H1 (cell line): ENCODE data around the gene EPHA7. TPM values are rescaled to one million over a fixed set of nuclear protein-coding genes. Genes with fewer than 3 reads are reported as not detected.

ENCODE experiments used
- CTCF ChIA-PET: fragments of 300-600 bp; sonication (Branson Sonifier 250); formaldehyde crosslinking; loops from one replicate; lab custom pipeline; 2021; ENCODE audit not compliant: partially characterized antibody; lab: Charles Lee
- POLR2A ChIA-PET: fragments of 300-600 bp; sonication (Branson Sonifier 250); formaldehyde crosslinking; loops from one replicate; lab custom pipeline; 2021; ENCODE audit warnings: inconsistent platforms; ENCODE audit not compliant: partially characterized antibody; lab: Charles Lee
- DNase-seq, 2 experiments: peaks; one replicate each; pipeline versions ENCODE4 v3.0.0 to v3.0.0-alpha.2; 2010 to 2022; ENCODE audit warnings: low spot score in 2 of 2, low read depth in 1 of 2, mixed read lengths in 1 of 2
- FAIRE-seq: peaks from 2 replicates; lab custom pipeline; 2011; peaks lifted over from hg19 to GRCh38; lab: Jason Lieb, UNC
- H2AFZ ChIP-seq: 2 replicates; pipeline ENCODE4 v1.8.1; 2012; ENCODE audit warnings: low read length, inconsistent platforms
- H2AK5ac ChIP-seq: 2 replicates; pipeline ENCODE4 v1.6.1; 2013; ENCODE audit warnings: low read depth, low read length
- H2BK120ac ChIP-seq: replicated peaks from 2 replicates; pipeline ENCODE3; 2013; ENCODE audit warnings: low read depth, low read length, inconsistent platforms
- H2BK12ac ChIP-seq: 2 replicates; pipeline ENCODE4 v1.6.1; 2013; ENCODE audit warnings: low read depth, low read length
- H2BK15ac ChIP-seq: 2 replicates; pipeline ENCODE4 v1.6.1; 2013; ENCODE audit warnings: low read length
- H2BK20ac ChIP-seq: 2 replicates; pipeline ENCODE4 v1.6.1; 2013; ENCODE audit warnings: low read length
- H2BK5ac ChIP-seq: 2 replicates; pipeline ENCODE4 v1.6.1; 2013; ENCODE audit warnings: low read depth, low read length
- H3K14ac ChIP-seq: 2 replicates; pipeline ENCODE4 v1.6.1; 2013; ENCODE audit warnings: inconsistent platforms; ENCODE audit not compliant: insufficient read length
- H3K18ac ChIP-seq: 2 replicates; pipeline ENCODE4 v1.6.1; 2013; ENCODE audit warnings: low read length; ENCODE audit errors: extremely low read depth
- H3K23ac ChIP-seq: 2 replicates; pipeline ENCODE4 v1.6.1; 2013; ENCODE audit warnings: inconsistent platforms; ENCODE audit not compliant: insufficient read length
- H3K23me2 ChIP-seq: 2 replicates; pipeline ENCODE4 v1.6.1; 2013; ENCODE audit warnings: low read depth, low read length
- H3K27ac ChIP-seq: 2 replicates; pipeline ENCODE4 v1.6.1; 2011; ENCODE audit warnings: low read depth, low read length, inconsistent platforms
- H3K27me3 ChIP-seq, 4 experiments: replicated peaks in 1 of 4; 1 replicate in 1 of 4; 2 replicates in 3 of 4; pipeline versions ENCODE4 v1.6.1 to v1.8.1; 2011 to 2013; ENCODE audit warnings: low read length in 3 of 4, mild to moderate bottlenecking in 3 of 4, inconsistent platforms in 2 of 4, mixed read lengths in 2 of 4, moderate library complexity in 1 of 4; ENCODE audit not compliant: control insufficient read depth in 3 of 4, insufficient read depth in 3 of 4; ENCODE audit errors: extremely low read depth in 1 of 4
- H3K36me3 ChIP-seq, 4 experiments: 2 replicates each; pipeline versions ENCODE4 v1.6.1 to v1.8.1; 2011 to 2013; ENCODE audit warnings: mild to moderate bottlenecking in 4 of 4, low read length in 3 of 4, moderate library complexity in 2 of 4, control low read depth in 1 of 4, inconsistent platforms in 1 of 4; ENCODE audit not compliant: insufficient read depth in 4 of 4, control insufficient read depth in 2 of 4
- H3K4ac ChIP-seq: replicated peaks from 2 replicates; pipeline ENCODE3; 2013; ENCODE audit warnings: low read length, low read depth, mixed read lengths, inconsistent platforms; ENCODE audit not compliant: insufficient read length
- H3K4me1 ChIP-seq, 4 experiments: replicated peaks in 1 of 4; 1 replicate in 1 of 4; 2 replicates in 3 of 4; pipeline versions ENCODE4 v1.6.1 to v1.8.1; 2011 to 2013; ENCODE audit warnings: low read length in 3 of 4, inconsistent platforms in 2 of 4, mixed read lengths in 1 of 4; ENCODE audit not compliant: insufficient read depth in 4 of 4, control insufficient read depth in 3 of 4
- H3K4me2 ChIP-seq, 2 experiments: 2 replicates each; pipeline versions ENCODE4 v1.6.1 to v1.8.1; 2011 to 2013; ENCODE audit warnings: low read depth in 2 of 2, low read length in 2 of 2, control low read depth in 1 of 2, inconsistent platforms in 1 of 2, mild to moderate bottlenecking in 1 of 2; ENCODE audit not compliant: insufficient read depth in 1 of 2
- H3K4me3 ChIP-seq, 4 experiments: fragments of 200-600, 300-600 bp in 1 of 4; sonication (generic), shearing (Covaris generic), sonication (Bioruptor Twin) in 1 of 4; 2 replicates each; pipeline versions ENCODE4 v1.5.1 to v1.8.1; 2011 to 2016; ENCODE audit warnings: low read length in 4 of 4, low read depth in 3 of 4, control low read depth in 2 of 4, inconsistent platforms in 2 of 4, mild to moderate bottlenecking in 2 of 4, mixed read lengths in 1 of 4, moderate library complexity in 1 of 4; ENCODE audit not compliant: insufficient read depth in 2 of 4; ENCODE audit errors: extremely low read depth in 1 of 4
- H3K56ac ChIP-seq: replicated peaks from 2 replicates; pipeline ENCODE3; 2013; ENCODE audit warnings: low read depth, mild to moderate bottlenecking, mixed read lengths, low read length, inconsistent platforms; ENCODE audit not compliant: insufficient read length
- H3K79me1 ChIP-seq: 2 replicates; pipeline ENCODE4 v1.6.1; 2013; ENCODE audit warnings: low read depth, low read length, control low read depth
- H3K79me2 ChIP-seq, 2 experiments: 2 replicates each; pipeline versions ENCODE4 v1.6.1 to v1.8.1; 2012 to 2013; ENCODE audit warnings: low read length in 2 of 2, mild to moderate bottlenecking in 2 of 2, inconsistent platforms in 1 of 2; ENCODE audit not compliant: insufficient read depth in 2 of 2, control insufficient read depth in 1 of 2
- H3K9ac ChIP-seq, 4 experiments: replicated peaks in 1 of 4; 1 replicate in 1 of 4; 2 replicates in 3 of 4; pipeline versions ENCODE4 v1.6.1 to v1.8.1; 2011 to 2013; ENCODE audit warnings: low read depth in 3 of 4, low read length in 3 of 4, control low read depth in 2 of 4, mild to moderate bottlenecking in 2 of 4, moderate library complexity in 2 of 4, inconsistent platforms in 1 of 4; ENCODE audit errors: extremely low read depth in 1 of 4
- H3K9me3 ChIP-seq, 2 experiments: 2 replicates each; pipeline versions ENCODE4 v1.6.1 to v1.8.1; 2012 to 2013; ENCODE audit warnings: mild to moderate bottlenecking in 2 of 2, moderate library complexity in 2 of 2, control low read depth in 1 of 2, inconsistent platforms in 1 of 2, low read depth in 1 of 2, low read length in 1 of 2, mixed read lengths in 1 of 2; ENCODE audit not compliant: insufficient read depth in 2 of 2
- H4K20me1 ChIP-seq, 2 experiments: replicated peaks in 1 of 2; 2 replicates each; pipeline versions ENCODE3 to v1.8.1; 2011 to 2013; ENCODE audit warnings: inconsistent platforms in 2 of 2, low read length in 2 of 2, mild to moderate bottlenecking in 1 of 2; ENCODE audit not compliant: insufficient read depth in 2 of 2, control insufficient read depth in 1 of 2
- H4K5ac ChIP-seq: 2 replicates; pipeline ENCODE4 v1.6.1; 2013; ENCODE audit warnings: low read length, low read depth, mixed read lengths, inconsistent platforms; ENCODE audit not compliant: insufficient read length
- H4K8ac ChIP-seq: 2 replicates; pipeline ENCODE4 v1.8.0; 2013; ENCODE audit warnings: mild to moderate bottlenecking, moderate library complexity, low read length, inconsistent platforms; ENCODE audit not compliant: insufficient read depth; ENCODE audit errors: extremely low read depth
- H4K91ac ChIP-seq: replicated peaks from 2 replicates; pipeline ENCODE3; 2013; ENCODE audit warnings: low read length, mixed read lengths, inconsistent platforms; ENCODE audit not compliant: insufficient read length
- ASH2L ChIP-seq: fragments of 200-600, 300-600 bp; sonication (generic); IDR thresholded peaks from one replicate; pipeline ENCODE4 v1.7.1; 2017; ENCODE audit warnings: low read length
- ATF3 ChIP-seq: IDR thresholded peaks from 2 replicates; pipeline ENCODE4 v1.6.1; 2011; ENCODE audit warnings: low read depth, mild to moderate bottlenecking, low read length; ENCODE audit not compliant: insufficient read depth
- BRCA1 ChIP-seq: IDR thresholded peaks from 2 replicates; pipeline ENCODE4 v1.6.1; 2012; ENCODE audit warnings: low read depth, low read length, improper control_type of control experiment
- CTBP2 ChIP-seq: IDR thresholded peaks from 2 replicates; pipeline ENCODE4 v1.7.0; 2011; ENCODE audit warnings: borderline replicate concordance, mild to moderate bottlenecking, moderate library complexity, mixed read lengths, low read length; ENCODE audit not compliant: insufficient read depth, insufficient read length
- PHF8 ChIP-seq: fragments of 200-600 bp; sonication (generic); conservative IDR thresholded peaks from 2 replicates; pipeline ENCODE4 v1.7.1; 2012; ENCODE audit warnings: low read depth, mild to moderate bottlenecking, inconsistent platforms, low read length, moderate library complexity
- RNF2 ChIP-seq: fragments of 200-900, 300-1000 bp; sonication (generic); IDR thresholded peaks from 2 replicates; pipeline ENCODE4 v1.7.1; 2016; ENCODE audit warnings: borderline replicate concordance, low read depth, mild to moderate bottlenecking, antibody characterized with exemption, low read length; ENCODE audit not compliant: poor library complexity, severe bottlenecking; ENCODE audit errors: missing control alignments
- SAP30 ChIP-seq: fragments of 300-600 bp; sonication (generic); IDR thresholded peaks from 2 replicates; pipeline ENCODE4 v1.7.1; 2012; ENCODE audit warnings: low read length, moderate library complexity, mild to moderate bottlenecking, inconsistent platforms; ENCODE audit not compliant: insufficient read depth, insufficient replicate concordance
- SIN3A ChIP-seq, 2 experiments: IDR thresholded peaks in 1 of 2; conservative IDR thresholded peaks in 1 of 2; 2 replicates each; pipeline ENCODE4 v1.6.1; 2011 to 2012; ENCODE audit warnings: low read length in 2 of 2, improper control_type of control experiment in 1 of 2, low read depth in 1 of 2, mild to moderate bottlenecking in 1 of 2
- SIX5 ChIP-seq: IDR thresholded peaks from 2 replicates; pipeline ENCODE4 v1.6.1; 2011; ENCODE audit warnings: mild to moderate bottlenecking, low read depth, low read length
- SP4 ChIP-seq: IDR thresholded peaks from 2 replicates; pipeline ENCODE4 v1.6.1; 2012; ENCODE audit warnings: low read length, inconsistent platforms
- YY1 ChIP-seq: IDR thresholded peaks from 2 replicates; pipeline ENCODE4 v1.6.1; 2011; ENCODE audit warnings: low read depth, mild to moderate bottlenecking, low read length
- WGBS, 2 experiments: shearing (Covaris generic) in 1 of 2; methylation state at CpG; one replicate each; pipeline versions ENCODE4 v1.1.6 to v1.1.7; 2013 to 2015; ENCODE audit warnings: low lambda C conversion rate in 2 of 2, mixed read lengths in 2 of 2, inconsistent platforms in 1 of 2, low coverage in 1 of 2, missing lambda C conversion rate in 1 of 2; ENCODE audit not compliant: insufficient replicate concordance in 2 of 2, insufficient coverage in 1 of 2, insufficient read length in 1 of 2; ENCODE audit errors: extremely low coverage in 1 of 2, missing lambda C conversion rate in 1 of 2; 5-methylcytosine and 5-hydroxymethylcytosine counted together
- polyA plus RNA-seq, 7 experiments: library from polyadenylated mRNA; depleted of rRNA in 3 of 7; stranded (reverse) in 5 of 7; unstranded in 2 of 7; fragments of >200 nt in 5 of 7; fragments of 200-250 nt in 2 of 7; gene quantifications; 1 replicate in 5 of 7; 2 replicates in 1 of 7; 4 replicates in 1 of 7; pipeline versions ENCODE4 v1.2.1 to v1.2.3, GENCODE V29; 2011 to 2013; ENCODE audit warnings: missing spikeins in 2 of 7, mixed read lengths in 2 of 7
- total RNA-seq: library from RNA; stranded (reverse); fragmentation: NEBNext Ultra II Directional; extraction: Animal tissue kit (Norgen Biotek cat#: 25700); gene quantifications from 2 replicates; pipeline ENCODE4 v1.2.1, GENCODE V29; 2021

Gene EPHA7
- total and polyA plus RNA-seq, 2 of the 8 experiments (the other 6 are each of a cell fraction or from before 2014, with no cell fraction given): 1.3 to 6.8 TPM

- no peak overlapping the region for H2BK20ac ChIP-seq
- H3K27me3 ChIP-seq: no peaks in the 10 kb centered on the region
- no peak overlapping the region for H3K23ac ChIP-seq
- H3K9ac ChIP-seq: no peak overlapping the region
- H3K79me1 ChIP-seq: no peaks in the 10 kb centered on the region
- H4K20me1 ChIP-seq: no peaks in the 10 kb centered on the region
- POLR2A ChIA-PET: no interaction called here
- H2BK5ac ChIP-seq: no peak overlapping the region
- no peak overlapping the region for H2BK15ac ChIP-seq
- 78 to 100% methylated on average over 1 to 2 of the region's 2 CpGs for whole genome bisulfite sequencing, 2 experiments
- CTCF ChIA-PET: no interaction called here
- no peak overlapping the region for H3K4me3 ChIP-seq
- no peak overlapping the region for H3K4ac ChIP-seq
- no peak overlapping the region for H4K8ac ChIP-seq
- DNase-seq (no peak), FAIRE-seq (no peak)
- no peaks in the 10 kb centered on the region for H3K4me1 ChIP-seq
- H3K27ac ChIP-seq: no peak overlapping the region
- no peak overlapping the region for H3K18ac ChIP-seq
- H3K23me2 ChIP-seq: no peaks in the 10 kb centered on the region
- no peak overlapping the region for H3K56ac ChIP-seq
- H3K14ac ChIP-seq: no peak overlapping the region
- no peak overlapping the region for H3K4me2 ChIP-seq
- H4K5ac ChIP-seq: no peak overlapping the region
- H2AK5ac ChIP-seq: no peak overlapping the region
- no peaks in the 10 kb centered on the region for H3K9me3 ChIP-seq
- TF ChIP-seq YY1 (no peak), PHF8 (no peak), SIX5 (no peak), ATF3 (no peak), SP4 (no peak), SIN3A (conservative IDR thresholded peaks at IDR 0.05 in 1 of 2, IDR thresholded peaks at IDR 0.05 in 1 of 2; ENCODE audit: low read depth in 1 of 2, low read length in 2 of 2) (no peak), BRCA1 (no peak), CTBP2 (no peak), ASH2L (no peak), RNF2 (no peak), SAP30 (no peak)
- H2BK120ac ChIP-seq: no peak overlapping the region
- no peaks in the 10 kb centered on the region for H3K79me2 ChIP-seq
- H4K91ac ChIP-seq: no peak overlapping the region
- no peak overlapping the region for H2AFZ ChIP-seq
- H2BK12ac ChIP-seq: no peak overlapping the region
- H3K36me3 ChIP-seq: no peaks in the 10 kb centered on the region
Measured at GRCh38 chr6:93294879-93295278, 124.5 kb downstream of the EPHA7 start.
